A673 (cell line): ENCODE data around the gene TASOR2. TPM values are rescaled to one million over a fixed set of nuclear protein-coding genes. Genes with fewer than 3 reads are reported as not detected.

Experiments used
- BruUV-seq: library from RNA; stranded (reverse); fragments of 400-500 nt; replicated peaks from 2 replicates; lab custom pipeline; 2021; lab: Mats Ljungman, UMichigan
- CTCF ChIA-PET: fragments of 300-600 bp; sonication (Branson Sonifier 250); formaldehyde crosslinking; loops from one replicate; lab custom pipeline; 2022; ENCODE audit warnings: antibody characterized with exemption; lab: Charles Lee
- POLR2A ChIA-PET: fragments of 300-600 bp; sonication (Branson Sonifier 250); formaldehyde crosslinking; loops from one replicate; lab custom pipeline; 2022; ENCODE audit warnings: antibody characterized with exemption; ENCODE audit not compliant: low non-redundant PET; lab: Charles Lee
- DNase-seq: peaks from one replicate; pipeline ENCODE4 v3.0.0-alpha.2; 2015; ENCODE audit warnings: low spot score
- H3K27ac ChIP-seq: fragments of 200-600 bp; sonication (generic); 2 replicates; pipeline ENCODE4 v1.5.1; 2016; ENCODE audit warnings: mixed run types, low read depth, mild to moderate bottlenecking, mixed read lengths, antibody characterized with exemption, low read length; ENCODE audit not compliant: poor library complexity, severe bottlenecking
- H3K27me3 ChIP-seq: fragments of 200-600 bp; sonication (generic); replicated peaks from 2 replicates; pipeline ENCODE4 v1.6.1; 2017; ENCODE audit warnings: mixed run types, low read depth, mild to moderate bottlenecking, mixed read lengths, antibody characterized with exemption, low read length; ENCODE audit not compliant: insufficient read depth, poor library complexity
- H3K36me3 ChIP-seq: fragments of 200-600 bp; sonication (generic); 2 replicates; pipeline ENCODE4 v1.6.1; 2016; ENCODE audit warnings: mixed run types, mild to moderate bottlenecking, mixed read lengths, antibody characterized with exemption, low read length; ENCODE audit not compliant: insufficient read depth, poor library complexity, severe bottlenecking
- H3K4me1 ChIP-seq: fragments of 200-600 bp; sonication (generic); 2 replicates; pipeline ENCODE4 v1.6.1; 2017; ENCODE audit warnings: mixed run types, mild to moderate bottlenecking, mixed read lengths, antibody characterized with exemption, low read length; ENCODE audit not compliant: insufficient read depth, poor library complexity, severe bottlenecking
- H3K4me3 ChIP-seq: fragments of 200-600 bp; sonication (generic); 2 replicates; pipeline ENCODE4 v1.5.1; 2016; ENCODE audit warnings: low read depth, mixed run types, mild to moderate bottlenecking, mixed read lengths, low read length; ENCODE audit not compliant: poor library complexity, severe bottlenecking
- H3K9me3 ChIP-seq: fragments of 200-600 bp; sonication (generic); 2 replicates; pipeline ENCODE4 v1.6.1; 2016; ENCODE audit warnings: mixed run types, low read depth, mild to moderate bottlenecking, mixed read lengths, antibody characterized with exemption, low read length; ENCODE audit not compliant: poor library complexity, severe bottlenecking
- EZH2 ChIP-seq: fragments of 200-600 bp; sonication (generic); IDR thresholded peaks from 2 replicates; pipeline ENCODE4 v1.6.1; 2017; ENCODE audit warnings: borderline replicate concordance, low read depth, mild to moderate bottlenecking, mixed read lengths, antibody characterized with exemption, low read length; ENCODE audit not compliant: poor library complexity, severe bottlenecking
- intact Hi-C: fragments of 100-400 bp; cut with micrococcal nuclease; formaldehyde crosslinking; loops from one replicate; pipeline ENCODE4 v1.10.0; 2022; ENCODE audit not compliant: unreplicated experiment
- total RNA-seq: library from RNA; stranded (reverse); gene quantifications from 2 replicates; pipeline ENCODE4 v1.2.3, GENCODE V29; 2021
- TF ChIP-seq, protein P1 (sequence below): fragments of 300-800, 200-600 bp; sonication (generic); conservative IDR thresholded peaks from 2 replicates; pipeline ENCODE4 v1.5.1; 2017; ENCODE audit warnings: low read depth, mild to moderate bottlenecking, antibody characterized with exemption, low read length, moderate library complexity, mixed read lengths

Gene TASOR2
- total RNA-seq, 1 experiment from 2014 or later: 94.5 TPM

DNA sequence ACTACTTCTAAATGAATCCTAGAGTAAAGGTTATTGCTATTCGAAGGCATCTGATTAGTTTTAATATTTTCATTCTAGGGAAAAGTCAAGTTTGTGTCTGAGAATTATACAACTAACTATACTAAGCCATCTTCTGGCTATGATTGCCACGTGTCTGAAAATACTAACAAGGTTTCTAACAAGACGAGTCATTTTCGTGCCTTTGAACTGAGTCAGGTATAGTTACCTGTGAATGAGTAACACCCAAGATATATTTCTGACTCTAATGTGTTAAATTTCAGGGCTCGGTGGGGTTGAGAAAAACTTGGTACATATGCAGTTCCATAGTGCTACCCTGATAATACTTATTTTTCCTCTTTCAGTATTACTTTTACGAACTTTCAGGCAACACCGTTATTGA lies 35.5 kb downstream of the TASOR2 start:
- ChIA-PET CTCF (no interaction called here), POLR2A (no interaction called here)
- Histone ChIP-seq H3K27me3 (no peaks in the 10 kb centered on the region), H3K36me3 (peaks cover 6% of the 10 kb centered on the region), H3K9me3 (no peaks in the 10 kb centered on the region), H3K4me3 (no peak overlapping the region), H3K4me1 (no peaks in the 10 kb centered on the region), H3K27ac (no peak overlapping the region)
- intact Hi-C loops: no loop called here
- DNase-seq: no peak
- TF ChIP-seq EZH2: no peak
- TF ChIP-seq, protein P1, sequence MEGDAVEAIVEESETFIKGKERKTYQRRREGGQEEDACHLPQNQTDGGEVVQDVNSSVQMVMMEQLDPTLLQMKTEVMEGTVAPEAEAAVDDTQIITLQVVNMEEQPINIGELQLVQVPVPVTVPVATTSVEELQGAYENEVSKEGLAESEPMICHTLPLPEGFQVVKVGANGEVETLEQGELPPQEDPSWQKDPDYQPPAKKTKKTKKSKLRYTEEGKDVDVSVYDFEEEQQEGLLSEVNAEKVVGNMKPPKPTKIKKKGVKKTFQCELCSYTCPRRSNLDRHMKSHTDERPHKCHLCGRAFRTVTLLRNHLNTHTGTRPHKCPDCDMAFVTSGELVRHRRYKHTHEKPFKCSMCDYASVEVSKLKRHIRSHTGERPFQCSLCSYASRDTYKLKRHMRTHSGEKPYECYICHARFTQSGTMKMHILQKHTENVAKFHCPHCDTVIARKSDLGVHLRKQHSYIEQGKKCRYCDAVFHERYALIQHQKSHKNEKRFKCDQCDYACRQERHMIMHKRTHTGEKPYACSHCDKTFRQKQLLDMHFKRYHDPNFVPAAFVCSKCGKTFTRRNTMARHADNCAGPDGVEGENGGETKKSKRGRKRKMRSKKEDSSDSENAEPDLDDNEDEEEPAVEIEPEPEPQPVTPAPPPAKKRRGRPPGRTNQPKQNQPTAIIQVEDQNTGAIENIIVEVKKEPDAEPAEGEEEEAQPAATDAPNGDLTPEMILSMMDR: no peak
- no TSS peak for BruUV-seq

DNA sequence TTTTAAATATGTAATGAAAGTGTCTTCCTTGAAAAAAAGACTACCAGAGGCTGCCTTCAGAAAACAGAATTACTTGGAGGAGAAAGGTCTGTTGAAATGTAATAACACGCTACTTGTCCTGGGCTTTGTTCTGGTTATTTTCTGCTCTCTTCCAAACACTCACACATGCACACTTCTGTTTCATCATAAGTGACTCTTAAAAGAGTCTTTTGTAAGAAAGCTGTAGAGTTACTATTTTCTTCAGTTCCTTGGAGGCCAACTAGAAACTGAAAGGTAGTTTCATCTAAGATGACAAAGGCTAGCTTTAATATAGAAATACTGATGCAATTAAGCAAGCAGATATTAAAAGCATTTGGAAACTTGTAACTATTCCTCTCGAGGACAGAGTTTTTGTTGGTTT lies 39.1 kb downstream of the TASOR2 start:
- intact Hi-C loops: no loop called here
- POLR2A ChIA-PET: no interaction called here
- H3K4me3 ChIP-seq: no peak overlapping the region
- no peaks in the 10 kb centered on the region for H3K4me1 ChIP-seq
- H3K36me3 ChIP-seq: peaks cover 13% of the 10 kb centered on the region
- CTCF ChIA-PET: no interaction called here
- no peaks in the 10 kb centered on the region for H3K27me3 ChIP-seq
- no TSS peak for BruUV-seq
- TF ChIP-seq, protein P1: no peak
- no peak for TF ChIP-seq EZH2
- no peak for DNase-seq
- H3K27ac ChIP-seq: no peak overlapping the region
- no peaks in the 10 kb centered on the region for H3K9me3 ChIP-seq

DNA sequence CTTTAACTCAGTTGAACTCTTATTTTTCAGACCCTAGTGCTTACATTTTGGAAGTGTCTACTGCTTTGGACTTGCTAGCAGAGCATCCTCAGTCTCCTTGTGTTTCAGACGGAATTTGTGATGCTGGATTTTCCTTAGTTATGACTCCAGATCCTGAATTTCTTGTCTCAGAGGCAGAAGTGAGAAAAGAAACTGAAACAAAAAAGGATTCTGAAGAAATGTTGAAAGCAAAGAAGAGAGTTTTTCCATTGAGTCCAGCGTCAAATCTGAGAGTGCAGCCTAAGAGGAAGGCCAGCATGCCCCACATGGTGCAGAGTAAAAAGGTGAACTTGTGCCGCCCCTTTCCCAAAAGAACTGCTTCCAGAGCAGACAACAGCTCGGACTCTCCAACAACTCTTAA lies 46.1 kb downstream of the TASOR2 start:
- Histone ChIP-seq H3K4me3 (no peak overlapping the region), H3K27me3 (no peaks in the 10 kb centered on the region), H3K36me3 (peaks cover 18% of the 10 kb centered on the region), H3K27ac (no peak overlapping the region), H3K9me3 (no peaks in the 10 kb centered on the region), H3K4me1 (no peaks in the 10 kb centered on the region)
- POLR2A ChIA-PET: no interaction called here
- intact Hi-C loops: no loop called here
- no TSS peak for BruUV-seq
- CTCF ChIA-PET: no interaction called here
- no peak for TF ChIP-seq EZH2
- TF ChIP-seq, protein P1: no peak
- no peak for DNase-seq
